SK-N-SH treated with all-trans-retinoic acid at 6 μM for 48 hours (cell line): ENCODE results near the gene EPB42.

Experiments
- BACH2 ChIP-seq: fragments of 250-450 bp; sonication (Bioruptor Pico); IDR thresholded peaks from 2 replicates; pipeline ENCODE4 v1.9.0; 2021; ENCODE audit warnings: mild to moderate bottlenecking, borderline replicate concordance
- GLIS3 ChIP-seq: fragments of 250-450 bp; sonication (Bioruptor Pico); IDR thresholded peaks from 2 replicates; pipeline ENCODE4 v1.5.0; 2020; ENCODE audit warnings: mild to moderate bottlenecking, moderate library complexity
- OSR1 ChIP-seq: fragments of 250-450 bp; sonication (Bioruptor Pico); IDR thresholded peaks from 2 replicates; pipeline ENCODE4 v1.8.0; 2022; ENCODE audit warnings: moderate library complexity, mild to moderate bottlenecking, inconsistent platforms
- PATZ1 ChIP-seq: fragments of 250-450 bp; sonication (Bioruptor Pico); IDR thresholded peaks from 2 replicates; pipeline ENCODE4 v1.8.0; 2020; ENCODE audit warnings: mild to moderate bottlenecking, moderate library complexity, borderline replicate concordance
- RARB ChIP-seq: fragments of 250-450 bp; sonication (Bioruptor Pico); IDR thresholded peaks from 2 replicates; pipeline ENCODE4 v1.8.0; 2021; ENCODE audit warnings: mild to moderate bottlenecking, moderate library complexity
- ZC3H10 ChIP-seq: fragments of 250-450 bp; sonication (Bioruptor Pico); IDR thresholded peaks from 2 replicates; pipeline ENCODE4 v1.5.1; 2021; ENCODE audit warnings: mild to moderate bottlenecking, moderate library complexity
- ZFP3 ChIP-seq: fragments of 250-450 bp; sonication (Bioruptor Pico); IDR thresholded peaks from 2 replicates; pipeline ENCODE4 v1.5.0; 2020; ENCODE audit warnings: mild to moderate bottlenecking, moderate library complexity
- ZFP30 ChIP-seq: fragments of 450-650 bp; formaldehyde crosslinking; IDR thresholded peaks from 2 replicates; pipeline ENCODE4 v1.5.0; 2022; ENCODE audit warnings: mild to moderate bottlenecking, moderate library complexity

GRCh38 chr15:43215961-43216360 is 4.9 kb downstream of the EPB42 start:
- TF ChIP-seq BACH2 (CRISPR knock-in tag): no peak
- no peak for TF ChIP-seq PATZ1 (CRISPR knock-in tag)
- TF ChIP-seq GLIS3 (CRISPR knock-in tag): no peak
- no peak for TF ChIP-seq ZFP3
- no peak for TF ChIP-seq RARB (CRISPR knock-in tag)
- TF ChIP-seq ZFP30 (CRISPR knock-in tag): no peak
- no peak for TF ChIP-seq ZC3H10 (CRISPR knock-in tag)
- TF ChIP-seq OSR1 (CRISPR knock-in tag): no peak
